T-helper 1 cell treated with Interleukin-12 subunit alpha and Interleukin-12 subunit beta and Interleukin-4 antibody, amounts not matched to agents 30 μg/mL and 1 μg/mL, for 36 hours (primary cell): ENCODE data around the gene ZNF568.

ENCODE experiments used
- H3K27ac Mint-ChIP-seq: one replicate; pipeline ENCODE4 v1.8.0; 2021; ENCODE audit warnings: mild to moderate bottlenecking, mixed read lengths
- H3K27me3 Mint-ChIP-seq: one replicate; pipeline ENCODE4 v1.8.0; 2021; ENCODE audit warnings: low read depth, mixed read lengths
- H3K36me3 Mint-ChIP-seq: one replicate; pipeline ENCODE4 v1.8.0; 2021; ENCODE audit warnings: low read depth, mixed read lengths
- H3K4me1 Mint-ChIP-seq: one replicate; pipeline ENCODE4 v1.8.0; 2021; ENCODE audit warnings: low read depth, mixed read lengths
- H3K4me3 Mint-ChIP-seq: one replicate; pipeline ENCODE4 v1.8.0; 2021; ENCODE audit warnings: mild to moderate bottlenecking, moderate library complexity, mixed read lengths
- H3K9me3 Mint-ChIP-seq: one replicate; pipeline ENCODE4 v1.8.0; 2021; ENCODE audit warnings: mixed read lengths

ZNF568 gene

DNA sequence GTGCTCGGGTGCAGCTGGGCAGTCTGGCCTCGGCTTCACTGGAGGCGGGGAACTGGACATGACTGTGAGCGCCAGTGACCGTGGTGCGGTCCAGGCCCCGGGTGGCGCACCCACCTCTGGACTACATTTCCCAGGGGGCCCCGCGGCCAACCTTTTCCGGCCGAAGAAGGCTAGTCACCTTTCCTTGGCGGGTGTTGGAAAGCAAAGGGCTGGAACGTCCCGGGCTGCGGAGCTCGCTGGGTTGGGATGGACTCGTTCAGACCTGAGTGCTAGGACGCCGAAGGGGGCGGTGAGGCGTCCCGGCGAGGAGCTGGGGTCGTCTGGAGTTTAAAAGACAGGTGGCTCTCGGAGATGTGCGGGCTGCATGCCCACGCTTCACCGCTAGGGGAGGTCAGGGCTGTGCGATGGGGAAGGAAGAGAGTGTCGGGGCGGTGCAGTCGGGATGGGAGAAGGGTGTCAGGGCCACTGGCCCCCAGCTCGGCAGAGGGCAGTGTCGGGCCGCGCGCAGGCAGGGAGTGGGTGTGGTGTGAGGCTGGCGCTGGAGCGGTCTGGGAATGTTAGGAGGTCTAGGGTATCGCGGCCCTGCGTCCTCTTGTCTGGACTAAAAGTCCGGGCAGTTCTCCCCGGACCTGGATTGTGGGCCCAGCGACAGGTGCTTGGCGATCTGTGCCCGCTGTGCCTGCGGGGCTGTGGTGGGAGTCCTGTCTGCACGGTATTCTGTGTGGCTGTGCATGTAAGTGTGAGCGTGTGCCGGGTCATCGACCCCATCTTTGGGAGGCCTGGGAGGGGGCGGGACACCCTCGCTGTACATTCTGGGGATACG lies 57.1 kb downstream of the ZNF568 start:
- Mint-ChIP-seq H3K4me3 (peak overlapping the region; percentile 94), H3K27ac (peak overlapping the region; percentile 88), H3K4me1 (peaks cover 14% of the 10 kb centered on the region), H3K9me3 (peaks cover 16% of the 10 kb centered on the region), H3K27me3 (no peaks in the 10 kb centered on the region), H3K36me3 (peaks cover 24% of the 10 kb centered on the region)

DNA sequence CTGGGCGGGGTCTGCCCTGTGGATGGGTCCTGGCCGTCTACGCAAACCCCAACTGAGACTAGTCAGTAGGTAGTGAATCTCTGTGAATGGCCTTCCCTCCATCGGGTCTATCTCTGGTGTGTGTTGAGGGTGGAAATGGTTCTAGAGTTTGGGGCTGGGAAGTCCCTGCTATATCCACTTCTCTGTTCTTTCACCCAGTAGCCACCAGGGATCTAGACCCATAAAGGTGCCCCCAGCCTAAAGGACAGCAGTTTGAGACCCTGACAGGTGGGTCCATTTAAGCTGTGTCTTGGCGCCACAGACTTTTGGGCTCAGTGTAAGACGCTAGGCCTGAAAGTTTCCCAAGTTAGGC lies 57.7 kb downstream of the ZNF568 start:
- peaks cover 14% of the 10 kb centered on the region for H3K4me1 Mint-ChIP-seq
- H3K27ac Mint-ChIP-seq = peak overlapping the region; percentile 88
- peaks cover 30% of the 10 kb centered on the region for H3K36me3 Mint-ChIP-seq

DNA sequence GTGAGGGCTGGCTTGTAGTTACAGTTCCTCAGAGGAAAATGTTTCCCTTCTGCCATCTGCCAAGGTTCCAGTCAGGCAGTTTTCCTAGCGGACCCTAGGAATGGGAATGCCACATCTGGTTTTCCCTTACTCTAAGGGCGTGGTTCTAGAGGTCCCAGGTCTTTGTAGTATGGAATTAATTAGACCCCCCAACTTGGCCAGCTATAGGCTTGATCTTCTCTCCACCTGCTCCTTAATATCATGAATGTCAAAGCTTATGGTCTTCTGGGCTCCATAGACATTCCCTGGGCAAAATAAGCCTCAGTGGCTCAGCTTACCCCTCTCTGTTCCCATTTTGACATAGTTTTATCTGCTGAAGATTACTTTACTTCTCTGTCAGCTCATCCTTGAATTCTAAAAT lies 70.0 kb downstream of the ZNF568 start:
- Mint-ChIP-seq H3K9me3 (peaks cover 62% of the 10 kb centered on the region), H3K36me3 (peaks cover 15% of the 10 kb centered on the region), H3K27me3 (no peaks in the 10 kb centered on the region), H3K4me1 (no peaks in the 10 kb centered on the region), H3K27ac (no peak overlapping the region), H3K4me3 (no peak overlapping the region)

More for the DNA sequence above, 57.7 kb downstream of the ZNF568 start:
- H3K27me3 Mint-ChIP-seq = no peaks in the 10 kb centered on the region
- H3K4me3 Mint-ChIP-seq = peak overlapping the region; percentile 94
- H3K9me3 Mint-ChIP-seq = peaks cover 21% of the 10 kb centered on the region

DNA sequence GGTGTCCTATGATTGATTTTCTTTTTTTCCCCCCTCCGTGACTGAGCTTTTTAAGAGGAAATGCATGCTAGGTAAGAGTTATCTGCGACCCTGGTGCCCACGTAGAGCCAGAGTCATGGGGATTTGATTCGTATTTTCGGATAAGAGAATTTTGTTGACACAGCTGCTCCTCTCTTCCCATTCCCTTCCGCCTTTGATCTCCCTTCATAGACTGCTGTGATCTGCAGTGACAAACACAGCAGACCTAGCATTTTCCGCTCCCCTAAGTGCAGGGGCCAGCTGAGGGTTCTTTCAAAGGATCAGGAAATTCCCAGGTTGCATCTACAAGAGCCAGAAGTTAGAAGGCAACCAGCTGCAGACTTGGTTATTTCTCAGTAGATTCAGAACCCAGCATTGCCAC lies 70.5 kb downstream of the ZNF568 start:
- peaks cover 13% of the 10 kb centered on the region for H3K36me3 Mint-ChIP-seq
- no peaks in the 10 kb centered on the region for H3K27me3 Mint-ChIP-seq
- no peak overlapping the region for H3K4me3 Mint-ChIP-seq
- H3K27ac Mint-ChIP-seq = no peak overlapping the region
- H3K4me1 Mint-ChIP-seq = no peaks in the 10 kb centered on the region
- peaks cover 65% of the 10 kb centered on the region for H3K9me3 Mint-ChIP-seq

DNA sequence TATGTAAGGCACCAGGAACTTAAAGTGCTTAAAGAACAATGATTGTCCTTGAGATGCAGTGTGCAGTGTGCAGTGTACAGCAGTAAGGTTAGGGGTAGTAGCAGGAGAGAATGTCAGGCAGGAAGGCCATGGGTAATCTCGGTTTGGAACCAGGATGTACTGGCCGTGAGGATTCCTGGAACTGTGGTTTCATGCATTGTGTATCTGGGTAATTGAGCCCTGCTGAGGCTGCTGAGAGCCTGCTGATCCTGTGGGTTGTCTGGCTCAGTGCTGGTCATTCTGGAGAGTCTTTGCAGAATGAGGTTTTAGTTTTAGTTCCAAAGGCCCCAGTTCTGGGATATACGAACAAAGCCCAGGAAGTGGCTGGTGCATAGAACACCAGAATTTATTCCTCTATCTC lies 71.0 kb downstream of the ZNF568 start:
- H3K4me1 Mint-ChIP-seq = no peaks in the 10 kb centered on the region
- H3K36me3 Mint-ChIP-seq = peaks cover 14% of the 10 kb centered on the region
- H3K27ac Mint-ChIP-seq = no peak overlapping the region
- no peaks in the 10 kb centered on the region for H3K27me3 Mint-ChIP-seq
- H3K4me3 Mint-ChIP-seq = no peak overlapping the region
- peaks cover 65% of the 10 kb centered on the region for H3K9me3 Mint-ChIP-seq

DNA sequence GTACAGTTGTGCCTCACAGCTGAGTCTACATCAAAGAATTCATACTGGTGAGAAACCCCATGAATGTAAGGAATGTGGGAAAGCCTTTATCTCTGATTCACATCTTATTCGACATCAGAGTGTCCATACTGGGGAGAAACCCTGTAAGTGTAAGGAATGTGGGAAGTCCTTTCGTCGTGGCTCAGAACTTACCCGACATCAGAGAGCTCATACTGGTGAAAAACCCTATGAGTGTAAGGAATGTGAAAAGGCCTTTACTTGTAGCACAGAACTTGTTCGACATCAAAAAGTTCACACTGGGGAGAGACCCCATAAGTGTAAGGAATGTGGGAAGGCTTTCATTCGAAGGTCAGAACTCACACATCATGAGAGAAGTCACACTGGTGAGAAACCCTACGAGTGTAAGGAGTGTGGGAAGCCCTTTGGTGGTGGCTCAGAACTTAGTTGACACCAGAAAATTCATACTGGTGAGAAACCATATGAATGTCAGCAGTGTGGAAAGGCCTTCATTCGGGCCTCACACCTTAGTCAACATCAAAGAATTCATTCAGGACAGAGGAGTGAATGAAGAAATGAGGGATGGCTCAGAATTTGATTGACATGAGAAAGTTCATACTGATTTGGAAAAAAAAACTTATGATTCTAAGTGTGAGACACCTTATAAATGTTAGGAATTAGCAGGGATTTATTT lies 81.2 kb downstream of the ZNF568 start:
- peaks cover 36% of the 10 kb centered on the region for H3K36me3 Mint-ChIP-seq
- H3K27ac Mint-ChIP-seq = no peak overlapping the region
- H3K4me1 Mint-ChIP-seq = no peaks in the 10 kb centered on the region
- peaks cover 61% of the 10 kb centered on the region for H3K9me3 Mint-ChIP-seq
- H3K27me3 Mint-ChIP-seq = no peaks in the 10 kb centered on the region
- H3K4me3 Mint-ChIP-seq = no peak overlapping the region

DNA sequence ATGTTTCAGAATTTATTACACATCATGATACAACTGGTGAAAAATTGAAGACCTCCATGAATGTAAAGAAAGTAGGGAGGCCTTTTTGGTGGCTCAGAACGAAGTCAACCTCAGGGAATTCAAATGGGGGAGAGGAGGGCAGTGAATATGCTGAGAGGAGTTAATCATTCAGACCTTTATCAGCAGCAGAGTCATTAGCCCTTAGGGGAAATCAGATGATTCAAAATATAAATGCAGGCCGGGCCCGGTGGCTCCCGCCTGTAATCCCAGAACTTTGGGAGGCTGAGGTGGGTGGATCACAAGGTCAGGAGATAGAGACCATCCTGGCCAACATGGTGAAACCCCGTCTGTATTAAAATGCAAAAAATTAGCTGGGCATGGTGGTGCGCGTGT lies 81.7 kb downstream of the ZNF568 start:
- no peak overlapping the region for H3K27ac Mint-ChIP-seq
- peaks cover 59% of the 10 kb centered on the region for H3K9me3 Mint-ChIP-seq
- no peaks in the 10 kb centered on the region for H3K27me3 Mint-ChIP-seq
- H3K36me3 Mint-ChIP-seq = peaks cover 32% of the 10 kb centered on the region
- no peaks in the 10 kb centered on the region for H3K4me1 Mint-ChIP-seq
- H3K4me3 Mint-ChIP-seq = no peak overlapping the region

DNA sequence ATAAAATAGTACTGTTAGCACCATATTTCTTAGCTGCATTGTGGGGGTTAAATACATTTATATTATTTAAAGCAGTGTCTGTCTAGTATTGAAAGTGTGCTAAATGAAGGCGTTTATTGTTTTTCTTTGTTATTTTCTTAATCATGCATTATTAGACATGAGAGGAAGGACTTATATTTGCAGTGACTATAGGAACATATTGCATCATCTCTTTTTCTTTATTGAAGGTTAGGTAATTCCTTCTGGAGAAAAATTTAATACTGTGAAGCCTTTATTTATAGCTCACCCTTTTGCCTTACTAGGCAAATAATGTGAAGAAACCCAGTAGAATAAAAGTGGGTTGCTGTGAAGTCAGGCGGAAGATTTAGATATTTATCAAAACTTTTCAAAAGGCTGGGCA lies 83.2 kb downstream of the ZNF568 start:
- H3K9me3 Mint-ChIP-seq = peaks cover 49% of the 10 kb centered on the region
- H3K27ac Mint-ChIP-seq = no peak overlapping the region

DNA sequence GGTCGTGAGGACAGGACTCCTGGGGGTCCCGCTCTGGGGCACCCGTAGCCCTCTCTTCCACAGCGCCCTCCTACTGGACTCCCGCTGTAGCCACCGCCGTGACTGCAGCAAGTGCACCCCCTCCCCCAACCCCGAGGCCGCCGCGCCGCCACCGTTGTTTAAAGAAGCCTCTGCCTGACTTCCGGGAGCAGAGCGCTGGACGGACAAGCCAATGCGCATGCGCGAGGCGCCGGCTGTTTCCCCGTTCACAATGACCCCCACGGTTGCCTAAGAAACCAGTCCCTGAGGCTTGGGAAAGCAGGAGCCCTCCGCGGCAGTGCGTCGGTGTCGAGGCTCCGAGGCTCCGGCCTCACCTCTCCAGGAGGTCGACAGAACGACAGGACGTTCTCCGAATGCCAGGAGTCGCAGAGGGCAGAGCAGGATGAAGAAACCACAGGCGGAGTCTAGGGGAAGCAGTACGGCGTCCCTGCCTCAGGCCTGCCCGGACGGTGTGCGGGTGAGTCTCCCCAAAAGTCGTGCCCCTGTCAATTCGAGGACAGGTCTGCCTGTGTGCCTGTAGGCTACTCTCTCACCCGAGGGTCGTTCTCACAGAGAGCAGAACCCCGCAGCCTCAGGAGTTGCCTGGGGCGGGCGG lies 91.6 kb downstream of the ZNF568 start:
- H3K4me1 Mint-ChIP-seq = peaks cover 3% of the 10 kb centered on the region
- peaks cover 9% of the 10 kb centered on the region for H3K36me3 Mint-ChIP-seq
- H3K4me3 Mint-ChIP-seq = peak overlapping the region; percentile 70
- H3K9me3 Mint-ChIP-seq = peaks cover 56% of the 10 kb centered on the region
- H3K27me3 Mint-ChIP-seq = no peaks in the 10 kb centered on the region
- H3K27ac Mint-ChIP-seq = peak overlapping the region; percentile 55

More for the DNA sequence above, 83.2 kb downstream of the ZNF568 start:
- peaks cover 23% of the 10 kb centered on the region for H3K36me3 Mint-ChIP-seq
- H3K27me3 Mint-ChIP-seq = no peaks in the 10 kb centered on the region
- H3K4me1 Mint-ChIP-seq = no peaks in the 10 kb centered on the region
- no peak overlapping the region for H3K4me3 Mint-ChIP-seq

DNA sequence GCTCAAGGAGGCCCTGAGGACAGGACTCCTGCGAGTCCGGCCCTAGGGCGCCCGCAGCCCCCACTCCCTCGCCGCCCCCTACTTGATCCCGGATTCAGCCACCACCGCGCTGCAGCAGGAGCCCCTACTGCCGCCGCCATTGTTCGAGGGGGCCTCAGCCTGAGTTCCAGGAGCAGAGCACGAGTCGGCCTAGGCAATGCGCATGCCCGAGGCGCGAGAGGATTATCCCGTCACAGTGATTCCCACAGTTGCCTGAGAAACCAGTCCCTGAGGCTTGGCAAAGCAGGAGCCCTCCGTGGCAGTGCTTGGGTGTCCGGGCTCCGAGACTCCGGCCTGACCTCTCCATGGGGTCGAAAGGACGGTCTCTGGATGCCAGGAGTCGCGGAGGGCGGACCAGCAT lies 93.7 kb downstream of the ZNF568 start:
- Mint-ChIP-seq H3K9me3 (peaks cover 67% of the 10 kb centered on the region), H3K36me3 (peaks cover 11% of the 10 kb centered on the region), H3K27me3 (no peaks in the 10 kb centered on the region)

DNA sequence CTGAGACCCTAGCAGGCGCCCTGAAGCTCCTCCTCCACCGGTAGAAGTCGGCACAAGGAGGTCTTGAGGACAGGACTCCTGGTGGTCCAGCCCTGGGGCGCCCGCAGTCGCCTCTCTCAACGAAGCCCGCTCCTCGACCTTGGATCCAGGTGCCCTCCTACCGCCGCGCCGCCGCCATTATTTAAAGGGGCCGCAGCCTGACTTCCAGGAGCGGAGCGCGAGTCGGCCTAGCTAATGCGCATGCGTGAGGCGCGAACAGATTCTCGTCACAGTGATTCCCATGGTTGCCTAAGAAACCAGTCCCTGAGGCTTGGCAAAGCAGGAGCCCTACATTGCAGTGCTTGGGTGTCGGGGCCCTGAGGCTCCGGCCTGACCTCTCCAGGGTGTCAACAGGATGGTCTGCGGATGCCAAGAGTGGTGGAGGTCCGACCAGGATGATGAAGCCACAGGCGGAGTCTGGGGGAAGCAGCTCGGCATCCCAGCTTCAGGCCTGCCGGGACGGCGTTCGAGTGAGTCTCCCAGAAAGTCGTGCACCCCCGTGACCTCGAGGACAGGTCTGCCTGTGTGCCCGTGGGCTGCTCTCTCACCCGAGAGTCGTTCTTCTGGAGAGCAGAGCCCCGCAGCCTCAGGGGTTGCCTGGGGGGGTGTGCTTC lies 96.1 kb downstream of the ZNF568 start:
- no peaks in the 10 kb centered on the region for H3K27me3 Mint-ChIP-seq
- peaks cover 11% of the 10 kb centered on the region for H3K36me3 Mint-ChIP-seq
- no peak overlapping the region for H3K27ac Mint-ChIP-seq
- H3K4me3 Mint-ChIP-seq = no peak overlapping the region
- peaks cover 3% of the 10 kb centered on the region for H3K4me1 Mint-ChIP-seq
- peaks cover 71% of the 10 kb centered on the region for H3K9me3 Mint-ChIP-seq

More for the DNA sequence above, 93.7 kb downstream of the ZNF568 start:
- peaks cover 3% of the 10 kb centered on the region for H3K4me1 Mint-ChIP-seq
- no peak overlapping the region for H3K27ac Mint-ChIP-seq
- no peak overlapping the region for H3K4me3 Mint-ChIP-seq

DNA sequence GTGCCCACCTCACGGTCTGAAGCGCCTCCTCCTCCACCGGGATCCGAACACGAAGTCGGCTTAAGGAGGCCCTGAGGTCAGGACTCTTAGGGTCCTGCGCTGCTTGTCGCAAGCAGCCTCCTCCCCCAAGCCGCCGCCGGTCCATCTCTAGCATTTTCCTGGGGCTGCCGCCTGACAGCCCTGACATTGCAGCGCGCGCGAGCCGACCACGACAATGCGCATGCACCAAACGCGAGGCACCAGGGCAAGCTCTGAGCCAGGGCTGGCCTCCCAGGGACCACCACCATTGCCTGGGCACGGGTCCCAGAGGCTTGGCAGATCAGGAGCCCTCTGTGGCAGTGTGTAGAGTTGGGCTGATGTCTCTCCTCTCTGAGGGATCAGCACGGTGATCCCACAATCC lies 98.3 kb downstream of the ZNF568 start:
- H3K4me3 Mint-ChIP-seq = no peak overlapping the region
- peaks cover 8% of the 10 kb centered on the region for H3K36me3 Mint-ChIP-seq
- no peaks in the 10 kb centered on the region for H3K4me1 Mint-ChIP-seq
- H3K27me3 Mint-ChIP-seq = no peaks in the 10 kb centered on the region
- no peak overlapping the region for H3K27ac Mint-ChIP-seq
- peaks cover 76% of the 10 kb centered on the region for H3K9me3 Mint-ChIP-seq

DNA sequence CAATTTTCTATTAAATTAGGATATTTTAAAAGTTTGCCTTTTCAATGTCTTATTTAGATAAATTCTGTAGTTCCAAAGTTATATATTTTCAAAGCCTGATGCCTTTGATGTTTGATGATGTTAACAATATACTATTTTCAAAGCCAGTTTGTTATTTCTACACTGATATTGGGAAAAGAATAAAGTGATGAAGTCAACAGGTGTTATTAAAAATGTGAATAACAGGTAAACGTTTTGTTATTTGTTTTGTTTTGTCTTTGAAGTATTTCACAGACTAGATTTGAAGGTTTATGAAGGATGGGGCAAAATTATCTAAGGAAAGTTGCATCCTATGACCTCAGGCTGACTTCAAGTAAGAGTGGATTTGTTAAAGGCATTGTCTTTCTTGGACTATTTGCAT lies 129.0 kb downstream of the ZNF568 start:
- Mint-ChIP-seq H3K27ac (no peak overlapping the region), H3K27me3 (no peaks in the 10 kb centered on the region), H3K36me3 (no peaks in the 10 kb centered on the region), H3K9me3 (peaks cover 60% of the 10 kb centered on the region), H3K4me3 (no peak overlapping the region), H3K4me1 (no peaks in the 10 kb centered on the region)
